Right ventricle myocardium superior (tissue), 1 donor: ENCODE data around the gene ABHD12B. TPM values are rescaled to one million over a fixed set of nuclear protein-coding genes. Genes with fewer than 3 reads are reported as not detected.

Experiments used
- ATAC-seq: fragments of 200-7000 bp; cut with Tn5 transposase; one replicate; pipeline ENCODE4 v1.9.1; 2020; ENCODE audit warnings: mild to moderate bottlenecking; ENCODE audit not compliant: poor library complexity
- DNase-seq: peaks from one replicate; pipeline ENCODE4 v3.0.0-alpha.2; 2020
- intact Hi-C: fragments of 100-400 bp; cut with DNase I; formaldehyde crosslinking; loops from one replicate; pipeline ENCODE4 v1.11.2; 2022
- long read RNA-seq: library from polyadenylated mRNA; unstranded; transcript quantifications from one replicate; pipeline ENCODE4 v2.0.0, GENCODE V29; 2021
- total RNA-seq: library from RNA; stranded (reverse); fragmentation: NEBNext Ultra II Directional; extraction: Animal tissue kit (Norgen Biotek cat#: 25700); gene quantifications from one replicate; pipeline ENCODE4 v1.2.1, GENCODE V29; 2021
- donor health status: DM: no; HTN: yes; CAD: no; lungs with severe emphysema.

Gene ABHD12B
- total RNA-seq: not detected
- long read RNA-seq: 0 reads

GRCh38 chr14:50871914-50872732, at the start of gene ABHD12B:
ABHD12B (plus strand) TSS chr14:50872053; CDS start chr14:50872175, 122 bp downstream.
- DNase-seq (no peak), ATAC-seq (peak; percentile 49)
- intact Hi-C loops: no loop called here

- peak; percentile 41 for DNase-seq
- ATAC-seq: no peak
- intact Hi-C loops: no loop called here
These were observed 49.3 kb upstream of the ABHD12B start for GRCh38 chr14:50822501-50823042.

- ATAC-seq (peak; percentile 57), DNase-seq (peak; percentile 43)
- intact Hi-C loops: no loop called here
These were observed 48.6 kb upstream of the ABHD12B start for GRCh38 chr14:50823051-50823761.

- intact Hi-C loops: no loop called here
- peak; percentile 19 for ATAC-seq
- DNase-seq: no peak
These were observed 47.9 kb upstream of the ABHD12B start for GRCh38 chr14:50823762-50824636.

- no peak for DNase-seq
- intact Hi-C loops: no loop called here
- no peak for ATAC-seq
These were observed 46.5 kb upstream of the ABHD12B start for GRCh38 chr14:50825307-50825706.

GRCh38 chr14:50826681-50827080, 45.2 kb upstream of the ABHD12B start:
- DNase-seq: no peak
- intact Hi-C loops: no loop called here
- no peak for ATAC-seq

- intact Hi-C loops: no loop called here
- no peak for ATAC-seq
- DNase-seq: no peak
These were observed 42.9 kb upstream of the ABHD12B start for GRCh38 chr14:50828721-50829488.

GRCh38 chr14:50829489-50830043, 42.3 kb upstream of the ABHD12B start:
- ATAC-seq (peak; percentile 2), DNase-seq (no peak)
- intact Hi-C loops: no loop called here

GRCh38 chr14:50830044-50830931, 41.6 kb upstream of the ABHD12B start:
- ATAC-seq (peak; percentile 66), DNase-seq (peak; percentile 66)
- intact Hi-C loops: no loop called here

- DNase-seq: peak; percentile 89
- ATAC-seq: peak; percentile 99
- intact Hi-C loops: no loop called here
These were observed 40.7 kb upstream of the ABHD12B start, which contains the start of gene NIN for GRCh38 chr14:50830932-50831725. NIN (minus strand) TSS chr14:50831162; CDS start chr14:50822056, 9,106 bp downstream.

GRCh38 chr14:50831726-50832168, 40.1 kb upstream of the ABHD12B start:
- ATAC-seq (no peak), DNase-seq (no peak)

GRCh38 chr14:50832935-50833630, 38.8 kb upstream of the ABHD12B start:
- no peak for ATAC-seq
- DNase-seq: no peak
- intact Hi-C loops: no loop called here

More at GRCh38 chr14:50831726-50832168, 40.1 kb upstream of the ABHD12B start:
- intact Hi-C loops: no loop called here

GRCh38 chr14:50834802-50835276, 37.0 kb upstream of the ABHD12B start:
- ATAC-seq: no peak
- DNase-seq: no peak
- intact Hi-C loops: no loop called here

- intact Hi-C loops: no loop called here
- DNase-seq: no peak
- ATAC-seq: no peak
These were observed 36.6 kb upstream of the ABHD12B start for GRCh38 chr14:50835280-50835679.

- ATAC-seq: no peak
- DNase-seq: no peak
These were observed 35.3 kb upstream of the ABHD12B start for GRCh38 chr14:50836515-50836914.

More at GRCh38 chr14:50836515-50836914, 35.3 kb upstream of the ABHD12B start:
- intact Hi-C loops: no loop called here
